ENCODE measurements around the gene TMTC1. TPM values are rescaled to one million over a fixed set of nuclear protein-coding genes. Genes with fewer than 3 reads are reported as not detected.
A peak's percentile ranks its signal among the peaks of the same experiment; 100 is the strongest.

TMTC1 gene
- total RNA-seq, 2 donors from 2014 or later = 3.3 to 6.3 TPM

DNA sequence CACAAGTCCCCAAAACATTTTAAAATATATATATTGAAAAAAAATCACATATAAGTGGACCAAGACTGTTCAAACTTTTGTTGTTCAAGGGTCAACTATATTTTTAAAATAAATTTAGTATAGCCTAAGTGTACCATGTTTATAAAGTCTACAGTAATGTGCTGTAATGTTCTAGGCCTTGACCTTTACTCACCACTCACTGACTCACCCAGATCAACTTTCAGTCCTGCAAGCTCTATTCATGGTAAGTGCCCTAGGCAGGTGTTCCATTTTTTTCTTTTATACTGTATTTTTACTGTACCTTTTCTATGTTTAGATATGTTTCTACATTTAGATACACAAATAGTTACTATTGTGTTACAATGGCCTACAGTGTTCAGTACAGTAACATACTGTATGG is 23.4 kb upstream of the TMTC1 start:
- TF ChIP-seq, protein P1, sequence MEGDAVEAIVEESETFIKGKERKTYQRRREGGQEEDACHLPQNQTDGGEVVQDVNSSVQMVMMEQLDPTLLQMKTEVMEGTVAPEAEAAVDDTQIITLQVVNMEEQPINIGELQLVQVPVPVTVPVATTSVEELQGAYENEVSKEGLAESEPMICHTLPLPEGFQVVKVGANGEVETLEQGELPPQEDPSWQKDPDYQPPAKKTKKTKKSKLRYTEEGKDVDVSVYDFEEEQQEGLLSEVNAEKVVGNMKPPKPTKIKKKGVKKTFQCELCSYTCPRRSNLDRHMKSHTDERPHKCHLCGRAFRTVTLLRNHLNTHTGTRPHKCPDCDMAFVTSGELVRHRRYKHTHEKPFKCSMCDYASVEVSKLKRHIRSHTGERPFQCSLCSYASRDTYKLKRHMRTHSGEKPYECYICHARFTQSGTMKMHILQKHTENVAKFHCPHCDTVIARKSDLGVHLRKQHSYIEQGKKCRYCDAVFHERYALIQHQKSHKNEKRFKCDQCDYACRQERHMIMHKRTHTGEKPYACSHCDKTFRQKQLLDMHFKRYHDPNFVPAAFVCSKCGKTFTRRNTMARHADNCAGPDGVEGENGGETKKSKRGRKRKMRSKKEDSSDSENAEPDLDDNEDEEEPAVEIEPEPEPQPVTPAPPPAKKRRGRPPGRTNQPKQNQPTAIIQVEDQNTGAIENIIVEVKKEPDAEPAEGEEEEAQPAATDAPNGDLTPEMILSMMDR (IDR thresholded peaks at IDR 0.05) = no peak
- no peak overlapping the region for H3K9ac ChIP-seq (ENCODE audit: low read depth in 2 of 2, low read length in 2 of 2)
- H3K4me1 ChIP-seq = no peaks in the 10 kb centered on the region
- no peaks in the 10 kb centered on the region for H3K27me3 ChIP-seq
- intact Hi-C loops (cut with DNase I) = no loop called here
- H3K27ac ChIP-seq = no peak overlapping the region
- DNase-seq = no peak
- H3K4me3 ChIP-seq = no peak overlapping the region
- H3K36me3 ChIP-seq = no peaks in the 10 kb centered on the region
- H3K9me3 ChIP-seq = no peaks in the 10 kb centered on the region

- TF ChIP-seq, protein P1 (IDR thresholded peaks at IDR 0.05) = no peak
- no peaks in the 10 kb centered on the region for H3K36me3 ChIP-seq
- H3K27ac ChIP-seq = no peak overlapping the region
- no peak overlapping the region for H3K4me3 ChIP-seq
- H3K27me3 ChIP-seq = no peaks in the 10 kb centered on the region
- intact Hi-C loops (cut with DNase I) = no loop called here
- H3K9me3 ChIP-seq = no peaks in the 10 kb centered on the region
- no peak overlapping the region for H3K9ac ChIP-seq (ENCODE audit: low read depth in 2 of 2, low read length in 2 of 2)
- DNase-seq = no peak
- H3K4me1 ChIP-seq = no peaks in the 10 kb centered on the region
Measured at GRCh38 chr12:29804019-29804418, 20.3 kb upstream of the TMTC1 start.

- Histone ChIP-seq H3K27ac (no peak overlapping the region), H3K9ac (ENCODE audit: low read depth in 2 of 2, low read length in 2 of 2) (no peak overlapping the region), H3K27me3 (no peaks in the 10 kb centered on the region), H3K4me1 (no peaks in the 10 kb centered on the region), H3K36me3 (no peaks in the 10 kb centered on the region), H3K9me3 (no peaks in the 10 kb centered on the region), H3K4me3 (no peak overlapping the region)
- TF ChIP-seq, protein P1 (IDR thresholded peaks at IDR 0.05) = no peak
- intact Hi-C loops (cut with DNase I) = no loop called here
- no peak for DNase-seq
Measured at GRCh38 chr12:29799591-29799990, 15.8 kb upstream of the TMTC1 start.

GRCh38 chr12:29797565-29798355 is 14.0 kb upstream of the TMTC1 start:
- H3K4me3 ChIP-seq = no peak overlapping the region
- no peaks in the 10 kb centered on the region for H3K27me3 ChIP-seq
- H3K27ac ChIP-seq = no peak overlapping the region
- H3K9me3 ChIP-seq = no peaks in the 10 kb centered on the region
- intact Hi-C loops (cut with DNase I) = no loop called here
- TF ChIP-seq, protein P1 (IDR thresholded peaks at IDR 0.05) = no peak
- H3K4me1 ChIP-seq = no peaks in the 10 kb centered on the region
- no peak for DNase-seq
- no peak overlapping the region for H3K9ac ChIP-seq (ENCODE audit: low read depth in 2 of 2, low read length in 2 of 2)
- H3K36me3 ChIP-seq = no peaks in the 10 kb centered on the region

DNA sequence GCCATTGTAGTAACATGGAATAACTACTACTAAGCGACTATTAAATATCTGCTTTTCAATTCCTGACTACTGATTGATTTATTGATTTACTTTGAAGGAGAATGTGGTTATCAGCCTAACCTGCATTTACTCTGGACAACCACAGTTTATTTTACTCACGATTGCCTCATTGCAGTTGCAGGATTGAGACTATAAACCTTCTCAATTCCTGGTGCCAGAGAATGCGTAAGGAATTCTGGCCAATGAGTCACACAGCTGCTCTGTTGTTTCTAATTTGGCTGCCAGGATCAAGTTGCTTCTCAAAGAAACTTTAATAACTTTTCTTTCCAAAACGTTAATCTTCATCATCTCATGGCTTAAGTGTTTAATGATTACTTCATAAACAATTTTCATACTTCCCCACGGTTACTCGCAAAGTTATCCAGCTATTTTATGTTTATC is 13.1 kb upstream of the TMTC1 start:
- Histone ChIP-seq H3K36me3 (no peaks in the 10 kb centered on the region), H3K27ac (no peak overlapping the region), H3K27me3 (no peaks in the 10 kb centered on the region), H3K4me3 (no peak overlapping the region), H3K9ac (ENCODE audit: low read depth in 2 of 2, low read length in 2 of 2) (no peak overlapping the region), H3K4me1 (no peaks in the 10 kb centered on the region), H3K9me3 (no peaks in the 10 kb centered on the region)
- intact Hi-C loops (cut with DNase I) = no loop called here
- TF ChIP-seq, protein P1 (IDR thresholded peaks at IDR 0.05) = no peak
- peak; percentile 22 for DNase-seq
